T follicular helper cell (primary cell): Measurements from ENCODE around the gene SLC35F5.
A peak's percentile ranks its signal among the peaks of the same experiment; 100 is the strongest.
"Not testable (repeated sequence)": the region's sequence is repeated elsewhere in the genome, so short reads cannot be mapped to it uniquely, and the experiment has no call there.

Experiments
- DNase-seq: peaks from one replicate; pipeline ENCODE4 v3.0.0-alpha.2; 2020; ENCODE audit warnings: low read depth

The SLC35F5 gene

DNA sequence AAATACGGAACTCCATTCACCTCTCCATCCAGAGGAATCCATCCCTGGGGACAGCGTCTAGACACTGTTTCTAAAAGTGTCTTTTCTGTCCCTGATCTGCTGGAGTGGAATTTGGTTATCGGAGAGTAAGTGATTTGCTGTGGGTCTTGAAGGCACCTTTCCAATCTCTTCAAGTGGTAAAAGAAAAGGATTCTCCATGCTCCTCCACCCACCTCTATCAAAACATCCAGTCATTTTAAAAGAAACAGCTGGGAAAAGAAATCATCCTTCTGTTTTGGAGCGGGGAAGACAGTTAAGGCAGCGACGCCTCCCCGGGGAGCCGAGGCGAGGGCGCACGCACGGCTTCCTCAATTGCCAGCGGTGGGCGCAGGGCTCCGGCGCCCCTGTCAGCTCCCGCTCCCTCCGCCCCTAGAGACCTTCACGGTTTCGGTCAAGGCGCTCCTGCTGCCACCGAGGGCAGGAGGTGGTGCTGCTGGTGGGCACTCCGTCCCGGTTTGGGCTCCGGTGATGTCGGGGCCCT lies 547 bp downstream of the SLC35F5 start:
- DNase-seq: peak; percentile 9

GRCh38 chr2:113755035-113755834 lies 1.2 kb downstream of the SLC35F5 start:
- DNase-seq: no peak

DNA sequence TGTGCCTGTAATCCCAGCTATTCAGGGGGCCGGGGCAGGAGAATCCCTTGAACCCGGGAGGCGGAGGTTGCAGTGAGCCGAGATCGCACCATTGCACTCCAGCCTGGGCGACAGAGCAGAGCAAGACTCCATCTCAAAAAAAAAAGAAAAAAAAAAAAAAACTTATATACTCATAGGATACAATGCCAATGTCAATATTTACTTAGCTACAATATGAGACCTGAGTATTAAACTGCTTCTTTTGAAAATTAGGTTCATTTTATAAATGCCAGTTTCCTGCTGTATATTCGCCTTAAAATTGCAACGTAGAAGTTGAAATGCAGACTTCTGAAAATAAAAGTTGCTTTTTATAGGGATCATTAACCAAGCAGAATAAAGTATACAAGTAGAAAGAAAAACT lies 2.3 kb downstream of the SLC35F5 start:
- no peak for DNase-seq

- no peak for DNase-seq
Observed at GRCh38 chr2:113750385-113750784, 6.1 kb downstream of the SLC35F5 start.

DNA sequence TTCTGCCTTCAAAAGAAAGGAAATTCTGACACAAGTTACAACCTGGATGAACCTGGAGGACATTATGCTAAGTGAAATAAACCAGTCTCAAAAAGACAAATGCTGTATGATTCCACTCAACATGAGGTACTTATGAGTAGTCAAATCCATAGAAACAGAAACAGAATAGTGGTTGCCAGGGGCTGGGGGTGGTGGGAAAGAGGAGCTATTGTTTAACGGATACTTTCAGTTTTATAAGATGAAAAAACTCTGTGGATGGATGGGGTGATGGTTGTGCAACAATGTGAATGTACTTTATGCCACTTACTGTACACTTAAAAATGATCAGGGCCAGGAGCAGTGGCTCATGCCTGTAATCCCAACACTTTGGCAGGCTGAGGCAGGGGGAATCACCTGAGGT lies 15.4 kb downstream of the SLC35F5 start:
- no peak for DNase-seq

DNA sequence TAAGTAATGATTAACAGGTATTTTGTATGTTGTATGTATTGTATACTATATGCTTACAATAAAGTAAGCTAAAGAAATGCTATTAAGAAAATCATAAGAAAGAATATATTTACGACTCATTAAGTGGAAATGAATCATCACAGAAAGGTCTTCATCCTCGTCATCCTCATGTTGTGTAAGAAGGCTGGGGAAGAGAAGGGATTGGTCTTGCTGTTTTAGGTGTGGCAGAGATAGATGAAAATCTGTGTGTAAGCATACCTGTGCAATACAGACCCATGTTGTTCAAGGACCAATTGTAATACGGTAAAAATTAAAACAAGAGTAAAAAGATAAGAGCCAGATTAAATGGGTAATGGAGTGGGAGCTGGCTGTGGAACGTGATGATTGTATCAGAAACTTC lies 16.6 kb downstream of the SLC35F5 start:
- DNase-seq: no peak

DNA sequence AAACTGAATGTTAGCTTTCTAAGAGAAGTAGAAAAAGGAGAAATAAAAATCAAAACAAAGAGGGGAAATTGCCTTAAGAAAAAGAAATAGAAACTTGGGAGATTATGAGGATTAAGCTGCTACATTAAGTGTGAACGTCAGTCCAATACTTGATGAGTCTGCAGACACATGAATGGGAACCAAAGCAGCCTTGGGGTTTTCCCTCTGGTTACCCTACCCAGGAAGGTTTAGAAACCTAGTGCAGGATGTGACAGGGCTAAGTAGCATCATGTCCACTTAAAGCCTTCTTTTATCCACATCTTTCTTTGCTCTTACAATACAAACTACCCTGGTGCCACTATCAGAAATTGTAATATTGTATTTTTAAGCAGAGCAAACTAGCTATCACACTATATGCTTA lies 22.3 kb downstream of the SLC35F5 start:
- DNase-seq: no peak

GRCh38 chr2:113724010-113724409 lies 32.4 kb downstream of the SLC35F5 start:
- no peak for DNase-seq

DNA sequence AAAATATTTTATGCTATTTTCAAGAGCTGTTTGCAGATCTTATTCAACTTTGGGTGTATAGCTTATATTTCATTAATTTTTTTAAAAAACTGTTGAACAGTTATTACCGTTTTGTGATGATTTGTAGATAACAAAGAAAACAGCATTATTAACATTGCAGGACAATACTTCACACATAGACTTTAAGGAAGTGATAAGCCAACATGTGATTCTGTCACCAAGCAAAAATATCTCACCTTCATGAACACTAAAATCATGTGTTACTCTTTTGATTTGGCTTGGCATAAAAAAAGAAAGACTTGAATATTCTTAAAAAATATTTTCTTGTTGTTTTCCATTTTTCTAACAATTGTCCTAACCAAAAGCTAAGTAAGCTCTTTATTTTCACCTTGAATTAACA lies 33.0 kb downstream of the SLC35F5 start:
- no peak for DNase-seq

DNA sequence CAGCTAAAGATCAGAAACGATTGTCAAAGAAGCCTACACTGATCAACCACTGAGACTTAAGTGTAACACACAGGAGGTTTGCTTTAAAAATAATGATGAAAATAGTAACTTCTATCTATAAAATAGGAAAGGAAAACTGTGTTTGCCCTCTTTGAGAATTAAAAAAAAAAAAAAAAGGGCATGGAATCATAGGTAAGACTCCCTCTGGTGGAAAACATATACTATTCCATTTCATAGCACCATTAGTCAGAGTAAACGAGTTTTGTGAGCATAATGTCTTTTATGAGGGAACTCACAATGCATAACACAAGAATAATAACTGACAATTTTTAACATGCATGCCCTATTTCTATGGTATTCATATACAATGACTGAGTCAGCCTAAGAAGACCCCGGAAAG lies 36.3 kb downstream of the SLC35F5 start:
- no peak for DNase-seq

- no peak for DNase-seq
Observed at GRCh38 chr2:113716291-113716690, 40.2 kb downstream of the SLC35F5 start.

DNA sequence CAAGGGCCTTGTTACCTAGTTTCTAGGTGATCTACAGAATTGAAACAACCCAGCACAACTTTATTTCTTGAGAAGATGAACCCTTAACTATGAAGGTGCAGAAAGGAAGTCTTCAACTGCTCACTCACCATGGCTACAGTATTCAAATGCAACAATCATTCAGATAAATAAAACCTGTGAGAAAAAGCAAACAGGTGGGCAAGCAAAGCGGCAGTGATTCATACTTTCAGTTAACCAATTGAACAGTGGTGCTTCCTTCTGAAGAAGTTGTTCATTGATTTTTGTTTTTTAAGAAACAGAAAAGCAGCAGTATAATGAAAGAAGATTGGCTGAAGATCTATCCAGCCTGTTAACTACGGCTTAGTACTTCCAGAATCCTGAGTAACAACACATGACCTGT lies 43.5 kb downstream of the SLC35F5 start:
- no peak for DNase-seq

DNA sequence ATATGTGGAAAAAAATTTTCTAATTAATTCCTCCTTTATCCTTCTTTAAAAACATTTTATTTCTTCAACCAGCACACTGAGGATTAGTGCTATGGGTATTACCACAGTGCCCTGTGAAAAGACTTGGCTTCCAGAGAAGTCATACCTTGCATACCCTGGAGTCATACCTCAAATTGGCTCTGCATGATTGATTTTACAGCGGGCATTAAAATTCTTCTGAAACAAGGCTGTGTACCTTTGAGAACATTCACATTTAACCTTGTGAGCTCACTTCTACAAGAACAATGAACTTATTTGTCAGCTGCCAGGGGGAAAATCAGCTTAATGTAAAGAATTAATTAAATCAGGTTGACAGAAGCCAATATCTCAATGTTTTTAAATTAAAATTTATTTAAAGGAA lies 44.6 kb downstream of the SLC35F5 start:
- no peak for DNase-seq

DNA sequence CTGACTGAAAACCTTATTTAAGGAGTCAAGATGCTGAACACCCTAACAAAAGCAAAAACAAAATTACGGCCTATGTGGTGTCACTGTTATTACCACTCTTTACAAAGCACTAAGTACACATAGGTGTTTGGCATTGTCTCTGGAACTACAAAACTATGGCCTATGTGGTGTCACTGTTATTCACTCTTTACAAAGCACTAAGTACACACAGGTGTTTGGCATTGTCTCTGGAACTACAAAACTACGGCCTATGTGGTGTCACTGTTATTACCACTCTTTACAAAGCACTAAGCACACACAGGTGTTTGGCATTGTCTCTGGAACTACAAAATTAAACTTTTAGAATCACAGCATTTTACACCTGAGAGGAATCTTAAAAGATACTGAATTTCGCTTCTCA lies 47.4 kb downstream of the SLC35F5 start:
- DNase-seq: no peak

- DNase-seq: no peak
Observed at GRCh38 chr2:113707106-113707505, 49.3 kb downstream of the SLC35F5 start.

GRCh38 chr2:113705982-113706523 lies 50.4 kb downstream of the SLC35F5 start:
- no peak for DNase-seq

- not testable (repeated sequence) for DNase-seq
Observed at GRCh38 chr2:113704300-113704993, 52.0 kb downstream of the SLC35F5 start.

DNA sequence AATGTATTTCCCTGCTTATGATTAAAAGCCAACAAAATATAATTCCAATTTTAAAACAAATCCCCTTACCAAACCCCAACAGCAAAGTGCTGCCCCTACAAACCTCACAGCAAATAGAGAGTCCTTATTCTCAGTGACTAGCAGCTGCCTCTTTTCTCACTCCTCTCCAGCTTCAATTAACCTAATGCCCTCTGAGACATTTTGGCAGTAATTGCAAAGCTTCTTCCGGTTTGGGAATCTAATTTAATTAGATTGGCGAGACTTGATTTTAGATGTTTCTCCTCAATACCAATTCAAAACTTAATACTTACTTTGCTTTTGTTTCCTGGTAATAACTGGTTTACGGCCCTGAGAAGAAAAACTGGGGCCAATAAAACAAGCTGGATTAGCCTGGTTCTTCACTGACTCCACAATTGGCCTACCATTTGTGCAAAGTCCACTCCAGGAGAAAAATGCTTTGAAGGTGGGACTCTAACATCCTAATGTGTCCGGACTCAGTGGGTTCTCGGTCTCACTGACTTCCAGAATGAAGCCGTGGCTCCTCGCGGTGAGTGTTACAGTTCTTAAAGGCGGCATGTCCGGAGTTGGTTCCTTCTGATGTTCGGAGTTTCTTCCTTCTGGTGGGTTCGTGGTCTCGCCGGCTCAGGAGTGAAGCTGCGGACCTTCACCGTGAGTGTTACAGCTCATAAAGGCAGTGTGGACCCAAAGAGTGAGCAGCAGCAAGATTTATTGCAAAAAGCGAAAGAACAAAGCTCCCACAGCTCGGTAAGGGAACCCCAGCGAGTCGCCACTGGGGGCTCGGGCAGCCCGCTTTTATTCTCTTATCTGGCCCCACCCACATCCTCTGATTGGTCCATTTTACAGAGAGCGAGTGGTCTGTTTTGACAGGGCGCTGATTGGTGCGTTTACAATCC lies 52.8 kb downstream of the SLC35F5 start:
- DNase-seq: no peak

- DNase-seq: peak; percentile 12
Observed at GRCh38 chr2:113700186-113700841, 56.1 kb downstream of the SLC35F5 start.

GRCh38 chr2:113698892-113699447 lies 57.5 kb downstream of the SLC35F5 start:
- no peak for DNase-seq

GRCh38 chr2:113698251-113698650 lies 58.2 kb downstream of the SLC35F5 start:
- not testable (repeated sequence) for DNase-seq
